Adrenal gland (tissue), 19 donors: ENCODE results near the gene PKN3. TPM values are rescaled to one million over a fixed set of nuclear protein-coding genes. Genes with fewer than 3 reads are reported as not detected.

Source experiments
- DNase-seq, 7 donors: peaks; one replicate each; pipeline ENCODE4 v3.0.0-alpha.2; 2019 to 2020
- H3K27ac ChIP-seq, 5 donors: fragments of 200-600 bp; sonication (generic) in 4 of 5; 1 replicate in 3 of 5; 2 replicates in 2 of 5; pipeline versions ENCODE4 v1.5.1 to v1.8.0; 2016 to 2020; ENCODE audit warnings: mild to moderate bottlenecking in 1 of 5
- H3K27me3 ChIP-seq: fragments of 200-600 bp; 2 replicates; pipeline ENCODE4 v1.8.0; 2021
- H3K36me3 ChIP-seq, 2 donors: fragments of 200-600 bp; replicated peaks in 1 of 2; 1 replicate in 1 of 2; 2 replicates in 1 of 2; pipeline versions ENCODE4 v1.5.1 to v1.8.0; 2018 to 2022
- H3K4me1 ChIP-seq, 2 donors: fragments of 200-600 bp; replicated peaks in 1 of 2; 1 replicate in 1 of 2; 2 replicates in 1 of 2; pipeline versions ENCODE4 v1.5.1 to v1.8.0; 2018 to 2021
- H3K4me3 ChIP-seq, 4 donors: fragments of 200-600 bp; sonication (generic) in 3 of 4; one replicate each; pipeline ENCODE4 v1.5.1; 2016 to 2018
- H3K9me3 ChIP-seq, 3 donors: fragments of 200-600 bp; sonication (generic) in 1 of 3; replicated peaks in 1 of 3; 1 replicate in 2 of 3; 2 replicates in 1 of 3; pipeline versions ENCODE4 v1.5.1 to v1.8.0; 2016 to 2021
- POLR2A ChIP-seq, 2 donors: fragments of 450-650 bp; IDR thresholded peaks; one replicate each; pipeline ENCODE4 v1.6.1; 2017; ENCODE audit warnings: antibody characterized with exemption in 2 of 2, mild to moderate bottlenecking in 2 of 2, moderate library complexity in 1 of 2
- WGBS, 4 donors: extraction: QIAGEN DNeasy Blood & Tissue Kit in 2 of 4; methylation state at CpG; one replicate each; pipeline versions ENCODE4 v1.1.5 to v1.1.7; 2013 to 2017; 5-methylcytosine and 5-hydroxymethylcytosine counted together
- intact Hi-C, 2 donors: fragments of 100-400 bp; cut with DNase I; formaldehyde crosslinking; loops; one replicate each; pipeline versions ENCODE4 v1.14.1 to v1.15.0; 2022 to 2023
- long read RNA-seq, 10 donors: library from polyadenylated mRNA in 3 of 10; unstranded in 2 of 10; stranded (forward) in 1 of 10; transcript quantifications; one replicate each; pipeline ENCODE4 v2.0.0 and lab custom pipeline, GENCODE V29; 2021 to 2026
- polyA plus RNA-seq, 3 donors: library from polyadenylated mRNA; stranded (reverse); fragments of 200-250 nt in 2 of 3; fragments of 350-450 nt in 1 of 3; fragmentation: Illumina TruSeq in 1 of 3; extraction: RNeasy Lipid Tissue Mini Kit (QIAGEN cat#74804) in 1 of 3; gene quantifications; one replicate each; pipeline ENCODE4 v1.2.3, GENCODE V29; 2013 to 2014
- total RNA-seq, 9 donors: library from RNA; depleted of rRNA in 4 of 9; stranded (reverse); fragments of >200 nt in 4 of 9; fragments of 120-200 nt in 1 of 9; fragmentation: NEBNext Ultra II Directional in 1 of 9; extraction: Animal tissue kit (Norgen Biotek cat#: 25700) in 1 of 9; gene quantifications; one replicate each; pipeline versions ENCODE4 v1.1.0 to v1.2.4, GENCODE V29; 2013 to 2023
- TF ChIP-seq, protein P1 (sequence below), 6 experiments: fragments of 450-650 bp in 4 of 6; fragments of 200-600 bp in 2 of 6; sonication (generic) in 1 of 6; IDR thresholded peaks; 1 replicate in 5 of 6; 2 replicates in 1 of 6; pipeline versions ENCODE4 v1.5.1 to v1.8.0; 2016 to 2021; ENCODE audit warnings: antibody characterized with exemption in 6 of 6, mild to moderate bottlenecking in 2 of 6, moderate library complexity in 1 of 6
- donor health status: healthy with polysubstance abuse.
- donor health status: Bipolar disorder and iron deficiency.
- donor health status: DM: yes; HTN: yes; CAD: no.
- donor health status: DM: no; HTN: no; CAD: no.
- donor health status: DM: no; HTN: no; CAD: no.
- donor health status: DM: yes; HTN: yes; CAD: no.

The PKN3 gene
- total RNA-seq, result 1 to 10 TPM; 1.1 to 6.3 (median 3.6) TPM
- 1 to 10 TPM in 2 of 3 donors, under 1 TPM in 1; 0.90 to 8.6 (median 8.1) TPM for polyA plus RNA-seq
- long read RNA-seq, donor 1, result 0 reads
- long read RNA-seq, donor 2, partial matches to known transcripts, result 0 of 17 reads
- long read RNA-seq, donor 2, other reads (novel, unspliced or antisense), result 17 of 17 reads
- long read RNA-seq, donor 3, result 0 reads
- long read RNA-seq, donor 4, result 0 reads
- long read RNA-seq, donor 5, transcript PKN3-201 (22 exons, 3,375 nt), result major isoform, 5 of 11 reads
- long read RNA-seq, donor 5, partial matches to known transcripts, result 3 of 11 reads
- long read RNA-seq, donor 5, other reads (novel, unspliced or antisense), result 3 of 11 reads
- long read RNA-seq, donor 6, result 0 reads
- long read RNA-seq, donor 7, partial matches to known transcripts, result 8 of 8 reads
- long read RNA-seq, donor 7, other reads (novel, unspliced or antisense), result 0 of 8 reads
- long read RNA-seq, donor 8, result 0 reads
- long read RNA-seq, donor 9, partial matches to known transcripts, result 0 of 10 reads
- long read RNA-seq, donor 9, other reads (novel, unspliced or antisense), result 10 of 10 reads
- long read RNA-seq, donor 10, partial matches to known transcripts, result 15 of 15 reads
- long read RNA-seq, donor 10, other reads (novel, unspliced or antisense), result 0 of 15 reads

DNA sequence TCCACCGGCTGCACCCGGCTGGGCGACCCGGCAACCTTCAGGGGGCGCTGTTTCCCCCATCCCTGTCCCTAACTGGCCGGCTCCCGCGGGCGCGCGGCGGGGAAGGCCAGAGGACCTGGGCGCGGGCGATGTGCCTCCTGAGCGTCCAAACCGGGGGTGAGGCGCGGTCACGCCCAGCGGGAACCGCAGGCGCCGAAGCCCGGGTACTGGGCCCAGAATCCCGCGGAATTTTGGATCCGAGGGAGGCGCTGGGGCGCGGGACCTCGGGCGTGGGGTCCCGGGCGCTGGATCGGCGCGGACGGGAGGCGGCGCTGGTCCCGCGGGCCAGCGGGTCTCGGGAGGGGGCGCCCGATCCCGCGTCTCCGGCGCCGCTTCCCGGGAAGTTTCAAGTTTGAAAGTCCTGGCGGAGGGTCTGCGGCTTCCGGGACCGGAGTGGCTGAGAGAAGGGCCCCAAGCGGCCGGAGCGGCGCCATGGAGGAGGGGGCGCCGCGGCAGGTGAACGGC, at the start of gene PKN3:
TSS of gene PKN3 (plus strand) at position 59 of the 504 bp plus-strand sequence. CDS start at position 472, 413 bp downstream.
- intact Hi-C loops, result no loop called here
- 0 to 2% (median 1%) methylated on average over 11 to 65 of the region's 65 CpGs for WGBS, 4 donors

GRCh38 chr9:128653908-128654307, 48.4 kb upstream of the PKN3 start:
- DNase-seq, result peak in 6 of 7 donors; percentile 61 to 77 (median 68)
- Histone ChIP-seq H3K9me3 (no peaks in the 10 kb centered on the region), H3K36me3 (no peaks in the 10 kb centered on the region), H3K4me3 (no peak overlapping the region), H3K27me3 (no peaks in the 10 kb centered on the region), H3K4me1 (peaks cover 6 to 18% of the 10 kb centered on the region in 2 donors), H3K27ac (peak overlapping the region in 4 of 5 donors; percentile 40 to 84 (median 66))
- WGBS, 4 donors, result 49 to 69% (median 56%) methylated on average over 8 of the region's 8 CpGs
- intact Hi-C loops, result no loop called here
- TF ChIP-seq, protein P1, sequence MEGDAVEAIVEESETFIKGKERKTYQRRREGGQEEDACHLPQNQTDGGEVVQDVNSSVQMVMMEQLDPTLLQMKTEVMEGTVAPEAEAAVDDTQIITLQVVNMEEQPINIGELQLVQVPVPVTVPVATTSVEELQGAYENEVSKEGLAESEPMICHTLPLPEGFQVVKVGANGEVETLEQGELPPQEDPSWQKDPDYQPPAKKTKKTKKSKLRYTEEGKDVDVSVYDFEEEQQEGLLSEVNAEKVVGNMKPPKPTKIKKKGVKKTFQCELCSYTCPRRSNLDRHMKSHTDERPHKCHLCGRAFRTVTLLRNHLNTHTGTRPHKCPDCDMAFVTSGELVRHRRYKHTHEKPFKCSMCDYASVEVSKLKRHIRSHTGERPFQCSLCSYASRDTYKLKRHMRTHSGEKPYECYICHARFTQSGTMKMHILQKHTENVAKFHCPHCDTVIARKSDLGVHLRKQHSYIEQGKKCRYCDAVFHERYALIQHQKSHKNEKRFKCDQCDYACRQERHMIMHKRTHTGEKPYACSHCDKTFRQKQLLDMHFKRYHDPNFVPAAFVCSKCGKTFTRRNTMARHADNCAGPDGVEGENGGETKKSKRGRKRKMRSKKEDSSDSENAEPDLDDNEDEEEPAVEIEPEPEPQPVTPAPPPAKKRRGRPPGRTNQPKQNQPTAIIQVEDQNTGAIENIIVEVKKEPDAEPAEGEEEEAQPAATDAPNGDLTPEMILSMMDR (IDR thresholded peaks at IDR 0.05), result no peak
- TF ChIP-seq POLR2A (IDR thresholded peaks at IDR 0.05), result peak in 1 of 2 donors; percentile 20

More for the DNA sequence above, at the start of gene PKN3:
- peak; percentile 78 to 91 (median 88) for DNase-seq
- Histone ChIP-seq H3K9me3 (no peaks in the 10 kb centered on the region), H3K36me3 (no peaks in the 10 kb centered on the region), H3K4me3 (peak within 1 kb of the TSS in 3 of 4 donors; percentile 37 to 73 (median 52)), H3K27ac (peak within 1 kb of the TSS in 3 of 5 donors; percentile 13 to 49 (median 49)), H3K27me3 (no peaks in the 10 kb centered on the region), H3K4me1 (peaks cover 0 to 6% of the 10 kb centered on the region in 2 donors)
- TF ChIP-seq, protein P1 (IDR thresholded peaks at IDR 0.05), result peak; percentile 63 to 86 (median 80)
- no peak for TF ChIP-seq POLR2A (IDR thresholded peaks at IDR 0.05)

DNA sequence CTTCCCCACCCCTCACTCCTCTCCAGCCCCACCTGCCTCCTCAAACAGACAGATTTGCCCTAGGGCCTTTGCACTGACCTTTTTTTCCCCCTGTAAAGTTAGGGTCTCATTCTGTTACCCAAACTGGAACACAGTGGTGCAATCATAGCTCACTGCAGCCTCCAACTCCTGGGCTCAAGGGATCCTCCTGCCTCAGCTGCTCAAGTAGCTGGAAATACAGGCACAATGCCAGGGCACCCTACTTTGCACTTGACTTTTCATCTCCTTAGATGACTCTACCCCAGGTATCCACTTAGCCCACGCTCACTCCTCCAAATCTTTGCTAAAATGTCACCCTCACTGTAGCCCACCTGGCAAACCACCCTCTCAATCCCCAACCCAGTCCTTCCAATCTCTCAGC, 47.8 kb upstream of the PKN3 start:
- WGBS, 4 donors, result 91 to 100% (median 100%) methylated on average over 1 of the region's 1 CpG
- TF ChIP-seq POLR2A (IDR thresholded peaks at IDR 0.05), result no peak
- TF ChIP-seq, protein P1 (IDR thresholded peaks at IDR 0.05), result no peak
- Histone ChIP-seq H3K36me3 (no peaks in the 10 kb centered on the region), H3K4me3 (no peak overlapping the region), H3K4me1 (peaks cover 6 to 18% of the 10 kb centered on the region in 2 donors), H3K27ac (peak overlapping the region in 4 of 5 donors; percentile 10 to 84 (median 53)), H3K9me3 (no peaks in the 10 kb centered on the region), H3K27me3 (no peaks in the 10 kb centered on the region)
- no peak for DNase-seq
- intact Hi-C loops, result no loop called here
